Mesodermal cell (in vitro differentiated cells): ENCODE results near the gene MTFR1L.

Source experiments
- H3K27ac ChIP-seq: 2 replicates; pipeline ENCODE4 v1.7.0; 2013; ENCODE audit warnings: mild to moderate bottlenecking, low read depth, low read length, moderate library complexity; ENCODE audit not compliant: severe bottlenecking
- H3K36me3 ChIP-seq: 2 replicates; pipeline ENCODE4 v1.7.1; 2013; ENCODE audit warnings: mild to moderate bottlenecking, low read length, moderate library complexity; ENCODE audit not compliant: control insufficient read depth, insufficient read depth
- H3K4me1 ChIP-seq: one replicate; pipeline ENCODE4 v1.7.1; 2013; ENCODE audit warnings: mild to moderate bottlenecking, low read length; ENCODE audit not compliant: insufficient read depth, control insufficient read depth, poor library complexity, severe bottlenecking
- H3K4me3 ChIP-seq: 2 replicates; pipeline ENCODE4 v1.7.0; 2013; ENCODE audit warnings: low read length, control low read depth, mild to moderate bottlenecking; ENCODE audit not compliant: insufficient read depth, poor library complexity, severe bottlenecking; ENCODE audit errors: extremely low read depth
- H3K9me3 ChIP-seq: 2 replicates; pipeline ENCODE4 v1.7.1; 2013; ENCODE audit warnings: mild to moderate bottlenecking, low read length, moderate library complexity; ENCODE audit not compliant: control insufficient read depth
- WGBS, 2 experiments: methylation state at CpG; one replicate each; pipeline ENCODE4 v1.1.5; 2013; ENCODE audit warnings: missing lambda C conversion rate in 2 of 2; ENCODE audit not compliant: insufficient coverage in 2 of 2; 5-methylcytosine and 5-hydroxymethylcytosine counted together

Gene MTFR1L

DNA sequence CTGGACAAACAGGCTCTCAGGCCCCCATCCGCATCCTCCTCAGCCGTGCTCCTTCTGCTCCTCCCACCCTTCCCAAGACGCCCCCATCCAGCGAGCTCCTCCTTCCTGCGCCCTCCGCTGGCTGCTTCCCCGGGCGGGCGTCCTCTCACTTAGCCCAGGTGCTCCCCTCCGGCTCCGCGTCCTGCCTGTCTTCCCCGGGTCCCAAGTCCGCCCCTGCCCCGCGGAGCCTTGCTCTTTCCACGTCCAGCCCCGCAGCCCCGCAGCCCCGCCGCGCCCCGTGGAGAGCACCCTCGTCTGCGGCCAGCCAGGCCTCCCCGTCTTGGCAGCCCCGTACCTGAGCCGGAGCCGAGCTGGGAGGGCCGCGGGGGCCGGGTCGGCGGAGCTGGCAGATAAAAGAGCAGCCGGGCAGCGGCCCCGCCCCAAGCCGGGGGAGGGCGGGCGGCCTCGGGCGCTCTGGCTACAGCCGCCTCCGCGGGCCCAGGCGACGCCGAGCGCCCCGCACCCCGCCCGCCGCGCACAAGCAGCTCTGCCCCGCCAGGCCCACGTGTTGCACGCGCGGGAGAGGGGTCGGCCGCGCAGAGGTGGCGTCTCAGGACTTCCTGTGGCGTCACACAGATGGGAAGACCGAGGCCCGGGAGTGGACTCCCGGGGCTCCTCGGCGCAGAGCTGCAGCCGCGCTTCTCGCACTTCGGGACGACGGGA is 55.6 kb downstream of the MTFR1L start, which contains the start of gene PAQR7:
PAQR7 (minus strand) TSS at position 555 of the 702 bp plus-strand sequence. CDS start 11,869 bp downstream, outside the sequence.
- Histone ChIP-seq H3K9me3 (no peaks in the 10 kb centered on the region), H3K36me3 (no peaks in the 10 kb centered on the region), H3K4me3 (peak within 1 kb of the TSS; percentile 62), H3K27ac (peak within 1 kb of the TSS; percentile 83), H3K4me1 (peaks cover 10% of the 10 kb centered on the region)
- 0 to 1% methylated on average over 63 of the region's 75 CpGs for WGBS, 2 experiments

DNA sequence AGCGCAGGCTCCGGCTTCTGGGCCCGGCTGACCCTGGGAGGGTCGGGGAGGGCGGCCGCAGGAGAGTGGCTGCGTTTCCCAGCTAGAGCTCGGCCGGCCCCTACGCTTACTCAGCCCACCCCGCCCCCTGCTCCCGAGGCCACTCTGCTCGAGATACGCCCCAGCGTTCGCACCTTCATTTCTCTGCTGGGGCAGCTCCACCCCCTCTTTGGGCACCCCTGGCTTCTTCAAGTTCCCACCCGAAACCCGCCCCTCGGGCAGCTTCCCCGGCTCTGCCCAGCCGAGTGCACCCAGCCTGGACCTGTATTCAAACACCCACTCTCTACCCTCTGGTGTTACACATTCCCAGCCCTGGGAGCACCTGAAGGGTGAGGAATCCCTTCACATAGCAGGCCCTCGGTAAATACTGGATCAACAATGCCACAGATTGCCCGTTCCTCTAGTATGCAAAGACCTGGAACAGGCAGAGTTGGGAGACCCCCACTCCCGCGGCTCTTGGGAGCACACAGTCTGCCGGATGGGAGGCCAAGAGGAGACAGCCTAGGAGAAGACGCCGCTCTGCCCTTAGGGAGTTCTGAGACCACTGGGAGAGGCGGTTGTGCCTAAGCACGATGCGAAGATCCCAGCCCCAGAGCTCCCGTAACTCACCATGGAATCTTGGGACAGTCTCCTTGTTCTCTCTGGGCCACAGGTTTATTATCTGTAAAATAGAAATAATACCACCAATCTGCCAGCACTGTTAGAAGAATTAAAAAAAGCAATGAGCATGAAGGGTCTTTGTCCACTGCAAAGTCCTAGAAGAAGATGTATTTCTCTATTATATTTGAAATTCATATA is 56.3 kb downstream of the MTFR1L start:
- Histone ChIP-seq H3K4me1 (peaks cover 10% of the 10 kb centered on the region), H3K9me3 (no peaks in the 10 kb centered on the region), H3K36me3 (no peaks in the 10 kb centered on the region), H3K27ac (peak overlapping the region; percentile 83), H3K4me3 (peak overlapping the region; percentile 62)
- WGBS, 2 experiments: 12% methylated on average over 26 to 30 of the region's 32 CpGs

DNA sequence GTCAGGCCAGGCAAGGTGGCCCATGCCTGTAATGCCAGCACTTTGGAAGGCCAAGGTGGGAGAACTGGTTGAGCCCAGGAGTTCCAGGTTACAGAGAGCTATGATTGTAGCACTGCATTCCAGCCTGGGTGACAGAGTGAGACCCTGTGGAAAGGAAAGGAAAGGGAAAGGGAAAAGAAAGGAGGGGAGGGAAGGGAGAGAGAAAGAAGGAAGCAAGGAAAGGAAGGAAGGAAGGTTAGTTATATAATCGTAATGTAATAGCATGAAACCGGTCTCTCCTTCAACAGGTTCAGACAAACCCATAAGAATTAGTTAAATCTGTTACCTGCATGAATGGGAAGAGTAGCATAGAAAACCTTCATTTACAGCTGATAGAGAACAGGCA is 56.9 kb downstream of the MTFR1L start:
- H3K4me3 ChIP-seq: no peak overlapping the region
- no peaks in the 10 kb centered on the region for H3K36me3 ChIP-seq
- H3K27ac ChIP-seq: no peak overlapping the region
- H3K4me1 ChIP-seq: peaks cover 7% of the 10 kb centered on the region
- WGBS, 2 experiments: 100% methylated on average over 2 of the region's 2 CpGs; no CpG with 5 or more reads in 1 of the 2 experiments
- H3K9me3 ChIP-seq: no peaks in the 10 kb centered on the region

DNA sequence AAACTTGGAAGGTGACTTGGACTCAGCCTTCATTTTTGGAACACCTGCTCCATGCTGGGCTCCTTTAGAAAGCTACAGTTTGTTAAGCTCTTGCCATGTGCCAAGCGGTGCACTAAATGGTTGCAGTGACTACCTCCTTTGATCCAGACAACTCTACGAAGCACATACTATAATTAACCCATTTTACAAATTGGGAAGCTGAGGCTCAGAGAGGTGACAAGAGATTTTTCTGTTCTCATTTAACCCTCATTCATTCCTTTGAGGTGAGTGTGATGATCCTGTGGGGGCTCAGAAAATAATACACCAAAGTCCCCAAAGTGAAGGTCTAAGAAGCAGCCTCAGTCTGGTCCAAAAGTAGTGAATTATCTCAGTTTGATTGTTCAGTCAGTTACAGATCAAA is 57.4 kb downstream of the MTFR1L start:
- no peak overlapping the region for H3K4me3 ChIP-seq
- H3K36me3 ChIP-seq: no peaks in the 10 kb centered on the region
- H3K9me3 ChIP-seq: no peaks in the 10 kb centered on the region
- WGBS, 2 experiments: 88 to 90% methylated on average over 1 of the region's 2 CpGs
- H3K27ac ChIP-seq: no peak overlapping the region
- peaks cover 7% of the 10 kb centered on the region for H3K4me1 ChIP-seq

DNA sequence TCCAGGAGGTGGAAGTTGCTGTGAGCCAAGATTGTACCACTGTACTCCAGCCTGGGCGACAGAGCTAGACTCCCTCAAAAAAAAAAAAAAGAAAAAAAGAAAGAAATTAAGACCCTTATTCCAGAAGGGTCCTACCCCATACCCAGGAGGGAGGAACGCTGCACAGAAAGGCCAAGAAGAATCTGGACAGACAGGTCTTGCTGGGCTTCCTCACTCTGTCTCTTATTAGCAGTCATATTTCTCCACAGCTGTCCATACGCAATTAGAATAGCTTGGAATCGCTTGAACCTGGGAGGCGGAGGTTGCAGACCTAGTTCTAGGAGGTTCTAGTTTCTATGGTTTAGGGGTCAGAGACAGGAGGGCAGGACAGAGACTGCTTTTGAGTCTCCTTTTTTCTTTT is 58.9 kb downstream of the MTFR1L start:
- WGBS, 2 experiments: 90% methylated on average over 2 of the region's 5 CpGs; no CpG with 5 or more reads in 1 of the 2 experiments
- Histone ChIP-seq H3K4me1 (peaks cover 7% of the 10 kb centered on the region), H3K4me3 (no peak overlapping the region), H3K27ac (no peak overlapping the region), H3K36me3 (no peaks in the 10 kb centered on the region), H3K9me3 (no peaks in the 10 kb centered on the region)

DNA sequence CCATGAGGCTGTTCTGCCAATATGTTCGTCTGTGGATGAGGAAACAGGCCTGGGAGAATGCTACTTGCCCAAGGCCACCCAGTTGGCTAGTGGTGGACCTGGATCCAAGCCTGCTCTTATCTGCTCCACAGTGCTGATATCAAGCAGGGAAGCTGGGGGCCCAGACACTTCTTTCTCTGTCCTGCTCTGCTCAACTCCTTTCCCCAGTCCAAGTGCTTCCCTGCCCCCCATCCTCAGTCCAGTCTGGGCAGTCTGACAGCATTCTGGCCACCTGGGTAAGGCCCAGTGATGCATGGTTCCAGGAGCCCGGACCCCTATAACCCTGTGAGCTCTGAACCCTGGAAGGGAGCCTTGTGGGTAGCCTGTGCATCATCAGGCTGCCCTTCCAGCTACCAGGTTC is 59.9 kb downstream of the MTFR1L start:
- Histone ChIP-seq H3K4me3 (no peak overlapping the region), H3K4me1 (peaks cover 7% of the 10 kb centered on the region), H3K27ac (no peak overlapping the region), H3K36me3 (no peaks in the 10 kb centered on the region), H3K9me3 (no peaks in the 10 kb centered on the region)
- WGBS, 2 experiments: 86 to 100% methylated on average over 1 to 2 of the region's 2 CpGs

DNA sequence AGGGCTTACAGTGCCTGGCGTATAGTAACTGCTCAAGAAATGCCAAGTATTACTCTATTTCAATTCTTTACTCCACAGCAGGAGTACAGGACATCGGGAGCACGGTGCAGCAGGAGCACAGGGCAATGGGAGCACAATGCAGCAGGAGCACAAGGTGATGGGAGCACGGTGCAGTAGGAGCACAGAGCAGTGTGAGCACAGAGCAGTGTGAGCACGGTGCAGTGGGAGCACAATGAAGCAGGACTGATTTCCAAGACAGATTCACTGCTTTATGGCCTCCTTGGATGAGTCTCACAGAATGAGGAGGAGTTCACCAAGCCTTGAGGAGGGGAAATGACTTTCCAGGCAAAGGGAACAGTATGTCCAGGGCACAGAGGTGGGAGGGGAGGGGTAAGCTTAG is 60.8 kb downstream of the MTFR1L start:
- no peaks in the 10 kb centered on the region for H3K9me3 ChIP-seq
- WGBS, 2 experiments: 80 to 100% methylated on average over 4 to 5 of the region's 5 CpGs
- no peak overlapping the region for H3K4me3 ChIP-seq
- H3K36me3 ChIP-seq: no peaks in the 10 kb centered on the region
- peaks cover 7% of the 10 kb centered on the region for H3K4me1 ChIP-seq
- H3K27ac ChIP-seq: no peak overlapping the region

DNA sequence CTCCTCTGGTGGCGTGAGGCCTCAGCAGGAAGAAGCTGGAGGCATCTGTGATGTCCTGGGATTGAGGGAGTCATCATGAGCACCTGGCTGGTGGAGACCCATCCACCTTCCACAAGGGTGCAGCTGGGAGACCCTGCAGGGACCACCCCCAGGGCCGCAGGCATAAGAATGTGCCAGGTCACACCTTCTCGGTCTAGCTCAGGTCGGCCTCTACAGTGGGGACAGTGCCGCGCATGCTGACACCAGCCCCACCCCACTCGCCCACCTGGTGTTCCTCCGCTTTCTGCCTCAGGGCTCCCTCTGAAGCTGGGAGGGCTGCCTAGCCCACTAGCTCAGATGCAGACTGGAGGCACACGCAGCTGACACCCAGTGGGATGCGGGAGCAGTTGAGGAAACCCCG is 61.5 kb downstream of the MTFR1L start:
- no peaks in the 10 kb centered on the region for H3K36me3 ChIP-seq
- H3K4me3 ChIP-seq: no peak overlapping the region
- no peaks in the 10 kb centered on the region for H3K9me3 ChIP-seq
- 85 to 94% methylated on average over 9 of the region's 11 CpGs for whole genome bisulfite sequencing, 2 experiments
- H3K4me1 ChIP-seq: peaks cover 4% of the 10 kb centered on the region
- no peak overlapping the region for H3K27ac ChIP-seq
